HepG2 (cell line): Measurements from ENCODE around the gene MMP24OS. TPM values are rescaled to one million over a fixed set of nuclear protein-coding genes. Genes with fewer than 3 reads are reported as not detected.

Experiments
- AKAP8 ChIP-seq: sonication (generic); formaldehyde crosslinking; IDR thresholded peaks from 2 replicates; pipeline ENCODE4 v1.5.1; 2020; ENCODE audit warnings: mild to moderate bottlenecking, missing genetic modification reagents
- HHEX ChIP-seq: IDR thresholded peaks from 2 replicates; pipeline ENCODE4 v1.6.1; 2016; ENCODE audit warnings: control low read depth
- HIVEP1 ChIP-seq: sonication (generic); formaldehyde crosslinking; IDR thresholded peaks from 2 replicates; pipeline ENCODE4 v1.4.0; 2020; ENCODE audit warnings: mild to moderate bottlenecking, missing genetic modification reagents
- JUNB ChIP-seq: sonication (generic); formaldehyde crosslinking; IDR thresholded peaks from 2 replicates; pipeline ENCODE4 v1.8.0; 2022; ENCODE audit warnings: missing genetic modification reagents, mild to moderate bottlenecking, borderline replicate concordance
- KAT7 ChIP-seq: IDR thresholded peaks from 2 replicates; pipeline ENCODE4 v1.6.1; 2018; ENCODE audit warnings: borderline replicate concordance, missing compliant biosample characterization
- KLF16 ChIP-seq, 2 experiments: sonication (generic) in 1 of 2; formaldehyde crosslinking in 1 of 2; IDR thresholded peaks; 2 replicates each; pipeline versions ENCODE4 v1.6.1 to v1.8.0; 2016 to 2023; ENCODE audit warnings: missing genetic modification reagents in 2 of 2, missing compliant biosample characterization in 1 of 2
- KMT2B ChIP-seq: IDR thresholded peaks from 2 replicates; pipeline ENCODE4 v1.6.1; 2016; ENCODE audit warnings: missing genetic modification reagents, missing compliant biosample characterization
- NAIF1 ChIP-seq: sonication (generic); formaldehyde crosslinking; IDR thresholded peaks from 2 replicates; pipeline ENCODE4 v1.5.0; 2020; ENCODE audit warnings: mild to moderate bottlenecking, missing genetic modification reagents, borderline replicate concordance
- NR2C2 ChIP-seq: sonication (generic); formaldehyde crosslinking; IDR thresholded peaks from 2 replicates; pipeline ENCODE4 v1.4.0; 2020; ENCODE audit warnings: missing genetic modification reagents, mild to moderate bottlenecking, moderate library complexity, borderline replicate concordance
- TAF1 ChIP-seq: sonication (generic); formaldehyde crosslinking; IDR thresholded peaks from 2 replicates; pipeline ENCODE4 v1.4.0; 2020; ENCODE audit warnings: missing genetic modification reagents
- TOE1 ChIP-seq: sonication (generic); formaldehyde crosslinking; IDR thresholded peaks from 2 replicates; pipeline ENCODE4 v1.4.0; 2020; ENCODE audit warnings: mild to moderate bottlenecking, missing genetic modification reagents
- XRCC5 ChIP-seq: fragments of 200-400 bp; formaldehyde crosslinking; optimal IDR thresholded peaks from 2 replicates; pipeline ENCODE3; 2017; ENCODE audit warnings: mild to moderate bottlenecking, low read length
- ZNF205 ChIP-seq: IDR thresholded peaks from 2 replicates; pipeline ENCODE4 v1.6.1; 2018; ENCODE audit warnings: missing biosample characterization, missing genetic modification reagents
- ZNF207 ChIP-seq: fragments of 450-650 bp; IDR thresholded peaks from 2 replicates; pipeline ENCODE4 v1.6.1; 2016; ENCODE audit warnings: antibody characterized with exemption, borderline replicate concordance
- ZNF251 ChIP-seq: sonication (generic); formaldehyde crosslinking; IDR thresholded peaks from 2 replicates; pipeline ENCODE4 v1.9.0; 2021; ENCODE audit warnings: mild to moderate bottlenecking, missing genetic modification reagents
- ZNF343 ChIP-seq: sonication (generic); formaldehyde crosslinking; IDR thresholded peaks from 2 replicates; pipeline ENCODE4 v1.4.0; 2020; ENCODE audit warnings: mild to moderate bottlenecking, missing genetic modification reagents
- ZNF570 ChIP-seq: sonication (generic); formaldehyde crosslinking; IDR thresholded peaks from 2 replicates; pipeline ENCODE4 v1.4.0; 2020; ENCODE audit warnings: mild to moderate bottlenecking, missing genetic modification reagents, borderline replicate concordance
- ZNF7 ChIP-seq: IDR thresholded peaks from 2 replicates; pipeline ENCODE4 v1.6.1; 2016; ENCODE audit warnings: missing biosample characterization, missing genetic modification reagents
- ZNF777 ChIP-seq: sonication (generic); formaldehyde crosslinking; IDR thresholded peaks from 2 replicates; pipeline ENCODE4 v1.4.0; 2020; ENCODE audit warnings: missing genetic modification reagents
- polyA plus RNA-seq, 8 experiments: library from polyadenylated mRNA; depleted of rRNA in 3 of 8; stranded (reverse) in 7 of 8; unstranded in 1 of 8; fragments of >200 nt; fragmentation: Illumina TruSeq in 4 of 8; extraction: Trizol in 4 of 8; gene quantifications; 2 replicates each; pipeline versions ENCODE4 v1.2.1 to v1.2.3, GENCODE V29; 2011 to 2016; ENCODE audit warnings: low read depth in 4 of 8, missing spikeins in 1 of 8, mixed read lengths in 1 of 8; ENCODE audit not compliant: insufficient read depth in 1 of 8
- total RNA-seq, 5 experiments: library from RNA; depleted of rRNA; stranded (reverse); fragments of >200 nt; fragmentation: Illumina TruSeq; extraction: Trizol; gene quantifications; 2 replicates each; pipeline ENCODE4 v1.2.3, GENCODE V29; 2016; ENCODE audit warnings: low read depth in 1 of 5
- TF ChIP-seq, protein P1 (sequence below): sonication (generic); formaldehyde crosslinking; IDR thresholded peaks from 2 replicates; pipeline ENCODE4 v1.5.1; 2020; ENCODE audit warnings: missing genetic modification reagents, mild to moderate bottlenecking, borderline replicate concordance
- TF ChIP-seq, protein P2 (sequence below): sonication (generic); formaldehyde crosslinking; IDR thresholded peaks from 2 replicates; pipeline ENCODE4 v1.4.0; 2020; ENCODE audit warnings: missing genetic modification reagents
- TF ChIP-seq, protein P3 (sequence below): sonication (generic); formaldehyde crosslinking; IDR thresholded peaks from 2 replicates; pipeline ENCODE4 v1.4.0; 2020; ENCODE audit warnings: mild to moderate bottlenecking, low read depth, missing genetic modification reagents
- TF ChIP-seq, protein P4 (sequence below): IDR thresholded peaks from 2 replicates; pipeline ENCODE4 v1.6.1; 2016

Gene MMP24OS
- total and polyA plus RNA-seq, 2 of the 13 experiments (the other 11 are each of a cell fraction or from before 2014, with no cell fraction given) = 6.0 to 8.5 TPM

- TF ChIP-seq, protein P1, sequence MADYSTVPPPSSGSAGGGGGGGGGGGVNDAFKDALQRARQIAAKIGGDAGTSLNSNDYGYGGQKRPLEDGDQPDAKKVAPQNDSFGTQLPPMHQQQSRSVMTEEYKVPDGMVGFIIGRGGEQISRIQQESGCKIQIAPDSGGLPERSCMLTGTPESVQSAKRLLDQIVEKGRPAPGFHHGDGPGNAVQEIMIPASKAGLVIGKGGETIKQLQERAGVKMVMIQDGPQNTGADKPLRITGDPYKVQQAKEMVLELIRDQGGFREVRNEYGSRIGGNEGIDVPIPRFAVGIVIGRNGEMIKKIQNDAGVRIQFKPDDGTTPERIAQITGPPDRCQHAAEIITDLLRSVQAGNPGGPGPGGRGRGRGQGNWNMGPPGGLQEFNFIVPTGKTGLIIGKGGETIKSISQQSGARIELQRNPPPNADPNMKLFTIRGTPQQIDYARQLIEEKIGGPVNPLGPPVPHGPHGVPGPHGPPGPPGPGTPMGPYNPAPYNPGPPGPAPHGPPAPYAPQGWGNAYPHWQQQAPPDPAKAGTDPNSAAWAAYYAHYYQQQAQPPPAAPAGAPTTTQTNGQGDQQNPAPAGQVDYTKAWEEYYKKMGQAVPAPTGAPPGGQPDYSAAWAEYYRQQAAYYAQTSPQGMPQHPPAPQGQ (CRISPR knock-in tag) = no peak
- TF ChIP-seq, protein P2, sequence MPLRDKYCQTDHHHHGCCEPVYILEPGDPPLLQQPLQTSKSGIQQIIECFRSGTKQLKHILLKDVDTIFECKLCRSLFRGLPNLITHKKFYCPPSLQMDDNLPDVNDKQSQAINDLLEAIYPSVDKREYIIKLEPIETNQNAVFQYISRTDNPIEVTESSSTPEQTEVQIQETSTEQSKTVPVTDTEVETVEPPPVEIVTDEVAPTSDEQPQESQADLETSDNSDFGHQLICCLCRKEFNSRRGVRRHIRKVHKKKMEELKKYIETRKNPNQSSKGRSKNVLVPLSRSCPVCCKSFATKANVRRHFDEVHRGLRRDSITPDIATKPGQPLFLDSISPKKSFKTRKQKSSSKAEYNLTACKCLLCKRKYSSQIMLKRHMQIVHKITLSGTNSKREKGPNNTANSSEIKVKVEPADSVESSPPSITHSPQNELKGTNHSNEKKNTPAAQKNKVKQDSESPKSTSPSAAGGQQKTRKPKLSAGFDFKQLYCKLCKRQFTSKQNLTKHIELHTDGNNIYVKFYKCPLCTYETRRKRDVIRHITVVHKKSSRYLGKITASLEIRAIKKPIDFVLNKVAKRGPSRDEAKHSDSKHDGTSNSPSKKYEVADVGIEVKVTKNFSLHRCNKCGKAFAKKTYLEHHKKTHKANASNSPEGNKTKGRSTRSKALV = peak; percentile 80; the same call in 1 of the 2 replicates
- TF ChIP-seq KAT7 (CRISPR knock-in tag) (0 out of 2 replicates have a peak, but pooled peaks have one; percentile 36), NAIF1 (CRISPR knock-in tag) (peak; percentile 35; the same call in 1 of the 2 replicates), JUNB (peak; percentile 84), ZNF7 (CRISPR knock-in tag) (peak; percentile 59; the same call in 1 of the 2 replicates), KLF16 (CRISPR knock-in tag; IDR thresholded peaks at IDR 0.05) (peak; percentile 90 to 98; a peak in 3 of 4 replicates), HIVEP1 (peak; percentile 23; the same call in 1 of the 2 replicates), AKAP8 (CRISPR knock-in tag) (peak; percentile 58; the same call in 1 of the 2 replicates), ZNF251 (CRISPR knock-in tag) (0 out of 2 replicates have a peak, but pooled peaks have one; percentile 71), ZNF777 (CRISPR knock-in tag) (peak; percentile 80; the same call in 1 of the 2 replicates), ZNF207 (no peak), TAF1 (CRISPR knock-in tag) (peak; percentile 50), XRCC5 (peak; percentile 79), NR2C2 (CRISPR knock-in tag) (peak; percentile 27; the same call in 1 of the 2 replicates), KMT2B (CRISPR knock-in tag) (peak; percentile 83), ZNF570 (no peak), HHEX (CRISPR knock-in tag) (no peak), ZNF343 (peak; percentile 83; the same call in 1 of the 2 replicates), ZNF205 (CRISPR knock-in tag) (peak; percentile 90), TOE1 (CRISPR knock-in tag) (peak; percentile 51; the same call in 1 of the 2 replicates)
- TF ChIP-seq, protein P3, sequence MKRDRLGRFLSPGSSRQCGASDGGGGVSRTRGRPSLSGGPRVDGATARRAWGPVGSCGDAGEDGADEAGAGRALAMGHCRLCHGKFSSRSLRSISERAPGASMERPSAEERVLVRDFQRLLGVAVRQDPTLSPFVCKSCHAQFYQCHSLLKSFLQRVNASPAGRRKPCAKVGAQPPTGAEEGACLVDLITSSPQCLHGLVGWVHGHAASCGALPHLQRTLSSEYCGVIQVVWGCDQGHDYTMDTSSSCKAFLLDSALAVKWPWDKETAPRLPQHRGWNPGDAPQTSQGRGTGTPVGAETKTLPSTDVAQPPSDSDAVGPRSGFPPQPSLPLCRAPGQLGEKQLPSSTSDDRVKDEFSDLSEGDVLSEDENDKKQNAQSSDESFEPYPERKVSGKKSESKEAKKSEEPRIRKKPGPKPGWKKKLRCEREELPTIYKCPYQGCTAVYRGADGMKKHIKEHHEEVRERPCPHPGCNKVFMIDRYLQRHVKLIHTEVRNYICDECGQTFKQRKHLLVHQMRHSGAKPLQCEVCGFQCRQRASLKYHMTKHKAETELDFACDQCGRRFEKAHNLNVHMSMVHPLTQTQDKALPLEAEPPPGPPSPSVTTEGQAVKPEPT (CRISPR knock-in tag) = peak; percentile 89; the same call in 1 of the 2 replicates
- TF ChIP-seq, protein P4, sequence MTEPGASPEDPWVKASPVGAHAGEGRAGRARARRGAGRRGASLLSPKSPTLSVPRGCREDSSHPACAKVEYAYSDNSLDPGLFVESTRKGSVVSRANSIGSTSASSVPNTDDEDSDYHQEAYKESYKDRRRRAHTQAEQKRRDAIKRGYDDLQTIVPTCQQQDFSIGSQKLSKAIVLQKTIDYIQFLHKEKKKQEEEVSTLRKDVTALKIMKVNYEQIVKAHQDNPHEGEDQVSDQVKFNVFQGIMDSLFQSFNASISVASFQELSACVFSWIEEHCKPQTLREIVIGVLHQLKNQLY (CRISPR knock-in tag) = peak; percentile 54; the same call in 1 of the 2 replicates
Observed at GRCh38 chr20:35226884-35227681, 50.8 kb downstream of the MMP24OS start (continued).
